Hepatocyte (in vitro differentiated cells): ENCODE data around the gene OGDH. TPM values are rescaled to one million over a fixed set of nuclear protein-coding genes. Genes with fewer than 3 reads are reported as not detected.
"Not testable (repeated sequence)": the region's sequence is repeated elsewhere in the genome, so short reads cannot be mapped to it uniquely, and the experiment has no call there.

Source experiments
- DNase-seq: peaks from one replicate; pipeline ENCODE4 v3.0.0-alpha.2; 2016; ENCODE audit warnings: low spot score
- H2AFZ ChIP-seq: fragments of 200-600 bp; sonication (generic); 2 replicates; pipeline ENCODE4 v1.6.0; 2016; ENCODE audit warnings: antibody characterized with exemption, mild to moderate bottlenecking
- H3K27ac ChIP-seq: fragments of 200-600 bp; sonication (generic); 2 replicates; pipeline ENCODE4 v1.5.1; 2016; ENCODE audit warnings: mild to moderate bottlenecking
- H3K27me3 ChIP-seq: fragments of 200-600 bp; sonication (generic); 2 replicates; pipeline ENCODE4 v1.6.1; 2016
- H3K36me3 ChIP-seq: fragments of 200-600 bp; sonication (generic); replicated peaks from 2 replicates; pipeline ENCODE4 v1.5.1; 2016; ENCODE audit warnings: low read depth; ENCODE audit not compliant: insufficient read depth
- H3K4me1 ChIP-seq: fragments of 200-600 bp; sonication (generic); 2 replicates; pipeline ENCODE4 v1.5.1; 2016; ENCODE audit warnings: mild to moderate bottlenecking, moderate library complexity; ENCODE audit not compliant: insufficient read depth
- H3K4me2 ChIP-seq: fragments of 200-600 bp; sonication (generic); 2 replicates; pipeline ENCODE4 v1.6.0; 2016
- H3K4me3 ChIP-seq: fragments of 200-600 bp; sonication (generic); 2 replicates; pipeline ENCODE4 v1.5.1; 2016; ENCODE audit warnings: mild to moderate bottlenecking
- H3K79me2 ChIP-seq: fragments of 200-600 bp; sonication (generic); 2 replicates; pipeline ENCODE4 v1.6.0; 2017; ENCODE audit warnings: mild to moderate bottlenecking
- H3K9me2 ChIP-seq: fragments of 200-600 bp; sonication (generic); replicated peaks from 2 replicates; pipeline ENCODE4 v1.6.0; 2017; ENCODE audit warnings: mild to moderate bottlenecking; ENCODE audit not compliant: insufficient read depth
- H3K9me3 ChIP-seq: fragments of 200-600 bp; sonication (generic); 2 replicates; pipeline ENCODE4 v1.5.1; 2016; ENCODE audit warnings: low read depth, mild to moderate bottlenecking
- H4K20me1 ChIP-seq: fragments of 200-600 bp; sonication (generic); 2 replicates; pipeline ENCODE4 v1.6.0; 2016; ENCODE audit warnings: mild to moderate bottlenecking; ENCODE audit not compliant: insufficient read depth, poor library complexity, severe bottlenecking
- EZH2 ChIP-seq: fragments of 200-600 bp; sonication (generic); IDR thresholded peaks from 2 replicates; pipeline ENCODE4 v1.6.1; 2016; ENCODE audit warnings: antibody characterized with exemption, mild to moderate bottlenecking, borderline replicate concordance
- EZH2phosphoT487 ChIP-seq: fragments of 200-600 bp; sonication (generic); IDR thresholded peaks from one replicate; pipeline ENCODE4 v1.6.1; 2018; ENCODE audit warnings: antibody characterized with exemption, mild to moderate bottlenecking, low read depth, moderate library complexity; ENCODE audit not compliant: unreplicated experiment, severe bottlenecking
- WGBS: methylation state at CpG from one replicate; pipeline ENCODE4 v1.1.6; 2016; ENCODE audit warnings: low lambda C conversion rate; ENCODE audit errors: missing lambda C conversion rate; 5-methylcytosine and 5-hydroxymethylcytosine counted together
- polyA plus RNA-seq: library from polyadenylated mRNA; unstranded; fragments of >200 nt; fragmentation: Nextera tagmentation; extraction: Ambion mirVana; gene quantifications from 2 replicates; pipeline ENCODE4 v1.2.1, GENCODE V29; 2016
- total RNA-seq: library from RNA; depleted of rRNA; stranded (reverse); fragments of >200 nt; gene quantifications from 2 replicates; pipeline ENCODE4 v1.2.3, GENCODE V29; 2014
- TF ChIP-seq, protein P1 (sequence below): fragments of 200-600 bp; sonication (generic); IDR thresholded peaks from 2 replicates; pipeline ENCODE4 v1.5.1; 2016; ENCODE audit warnings: antibody characterized with exemption, mild to moderate bottlenecking; ENCODE audit not compliant: poor library complexity

Gene OGDH
- total and polyA plus RNA-seq, 2 experiments from 2014 or later = 40.8 to 65.3 TPM

DNA sequence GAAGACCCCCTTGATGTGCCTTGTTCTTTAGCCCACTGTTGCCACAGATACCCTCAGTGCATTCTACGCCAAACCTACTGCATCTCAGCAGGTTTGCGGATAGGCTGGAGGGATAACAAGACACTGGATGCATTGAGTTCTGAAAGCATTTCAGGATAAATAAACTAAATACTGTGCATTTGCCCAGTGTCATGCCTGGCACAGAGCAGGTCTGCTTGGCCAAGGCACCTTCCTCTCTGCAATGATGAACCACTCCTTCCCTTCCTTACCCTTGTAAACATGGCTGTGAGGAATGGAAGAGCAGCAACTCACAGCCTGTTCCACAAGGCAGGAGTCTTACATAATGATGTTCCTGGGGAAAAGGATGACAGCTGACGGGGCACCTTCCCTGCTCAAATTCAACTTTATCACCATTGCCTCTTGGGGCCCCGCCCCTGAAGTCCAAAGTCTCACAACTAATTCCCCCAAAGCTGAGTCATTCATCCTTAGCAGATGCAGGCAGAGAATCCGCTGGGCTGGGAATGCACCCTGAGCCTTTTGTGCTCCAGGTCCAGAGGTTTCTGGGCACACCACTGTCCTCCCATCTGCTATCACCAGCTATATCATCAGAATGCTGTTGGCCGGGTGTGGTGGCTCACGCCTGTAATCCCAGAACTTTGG, 44.3 kb upstream of the OGDH start:
- no peaks in the 10 kb centered on the region for H3K9me2 ChIP-seq
- no peak overlapping the region for H2AFZ ChIP-seq
- H3K4me3 ChIP-seq = no peak overlapping the region
- H3K27me3 ChIP-seq = no peaks in the 10 kb centered on the region
- peak; percentile 89 for DNase-seq
- H3K79me2 ChIP-seq = peaks cover 2% of the 10 kb centered on the region
- H3K9me3 ChIP-seq = no peaks in the 10 kb centered on the region
- TF ChIP-seq EZH2 = no peak
- WGBS = 50% methylated on average over 7 of the region's 7 CpGs
- H3K27ac ChIP-seq = peak overlapping the region; percentile 50
- peaks cover 7% of the 10 kb centered on the region for H3K4me1 ChIP-seq
- H3K4me2 ChIP-seq = peak overlapping the region; percentile 31
- H4K20me1 ChIP-seq = no peaks in the 10 kb centered on the region
- H3K36me3 ChIP-seq = no peaks in the 10 kb centered on the region

DNA sequence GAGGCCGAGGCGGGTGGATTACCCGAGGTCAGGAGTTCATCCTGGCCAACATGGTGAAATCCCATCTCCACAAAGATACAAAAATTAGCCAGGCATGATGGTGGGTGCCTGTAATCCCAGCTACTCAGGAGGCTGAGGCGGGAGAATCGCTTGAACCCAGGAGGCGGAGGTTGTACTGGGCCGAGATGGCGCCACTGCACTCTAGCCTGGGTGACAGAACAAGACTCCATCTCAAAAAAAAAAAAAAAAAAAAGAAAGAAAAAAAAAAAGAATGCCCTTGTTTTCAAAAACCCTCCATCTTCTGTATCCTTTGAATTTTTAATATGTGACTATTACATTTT, 43.8 kb upstream of the OGDH start:
- H3K79me2 ChIP-seq, DNase-seq, H2AFZ ChIP-seq, H3K9me2 ChIP-seq, H4K20me1 ChIP-seq, H3K4me2 ChIP-seq, H3K27me3 ChIP-seq, H3K9me3 ChIP-seq, H3K4me3 ChIP-seq, H3K36me3 ChIP-seq, H3K4me1 ChIP-seq: not testable (repeated sequence)
- WGBS = 73% methylated on average over 8 of the region's 8 CpGs
- H3K27ac ChIP-seq = peak overlapping the region; percentile 50

DNA sequence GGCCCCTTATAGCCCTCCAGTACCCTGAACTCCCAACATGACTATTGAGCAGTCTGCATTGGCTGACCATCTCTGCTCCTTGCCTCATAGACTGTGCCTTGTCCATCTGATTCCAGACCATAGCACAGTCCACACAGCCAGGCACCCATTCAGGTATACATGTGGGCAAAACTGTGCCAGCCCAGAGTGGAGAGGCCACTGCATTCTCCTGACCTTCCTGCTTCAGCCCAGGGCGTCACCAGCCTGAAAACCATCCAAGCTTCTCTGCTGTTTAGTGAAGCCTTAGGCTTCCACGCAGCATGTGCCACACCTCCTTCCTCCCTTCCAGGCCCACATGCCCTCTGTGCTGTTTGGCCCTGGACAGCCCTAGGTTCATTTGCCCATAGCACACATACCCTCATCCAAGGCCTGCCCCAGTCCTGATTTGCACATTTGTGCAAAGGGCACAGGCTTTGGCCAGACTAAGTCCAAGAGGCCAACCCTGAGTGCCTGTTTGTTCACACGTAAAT, 43.2 kb upstream of the OGDH start:
- H3K4me2 ChIP-seq = no peak overlapping the region
- peaks cover 2% of the 10 kb centered on the region for H3K79me2 ChIP-seq
- no peak overlapping the region for H2AFZ ChIP-seq
- peaks cover 7% of the 10 kb centered on the region for H3K4me1 ChIP-seq
- 100% methylated on average over 3 of the region's 3 CpGs for WGBS
- H3K27me3 ChIP-seq = no peaks in the 10 kb centered on the region
- H3K36me3 ChIP-seq = no peaks in the 10 kb centered on the region
- DNase-seq = no peak
- H4K20me1 ChIP-seq = no peaks in the 10 kb centered on the region
- TF ChIP-seq EZH2 (no peak), EZH2phosphoT487 (no peak)
- TF ChIP-seq, protein P1, sequence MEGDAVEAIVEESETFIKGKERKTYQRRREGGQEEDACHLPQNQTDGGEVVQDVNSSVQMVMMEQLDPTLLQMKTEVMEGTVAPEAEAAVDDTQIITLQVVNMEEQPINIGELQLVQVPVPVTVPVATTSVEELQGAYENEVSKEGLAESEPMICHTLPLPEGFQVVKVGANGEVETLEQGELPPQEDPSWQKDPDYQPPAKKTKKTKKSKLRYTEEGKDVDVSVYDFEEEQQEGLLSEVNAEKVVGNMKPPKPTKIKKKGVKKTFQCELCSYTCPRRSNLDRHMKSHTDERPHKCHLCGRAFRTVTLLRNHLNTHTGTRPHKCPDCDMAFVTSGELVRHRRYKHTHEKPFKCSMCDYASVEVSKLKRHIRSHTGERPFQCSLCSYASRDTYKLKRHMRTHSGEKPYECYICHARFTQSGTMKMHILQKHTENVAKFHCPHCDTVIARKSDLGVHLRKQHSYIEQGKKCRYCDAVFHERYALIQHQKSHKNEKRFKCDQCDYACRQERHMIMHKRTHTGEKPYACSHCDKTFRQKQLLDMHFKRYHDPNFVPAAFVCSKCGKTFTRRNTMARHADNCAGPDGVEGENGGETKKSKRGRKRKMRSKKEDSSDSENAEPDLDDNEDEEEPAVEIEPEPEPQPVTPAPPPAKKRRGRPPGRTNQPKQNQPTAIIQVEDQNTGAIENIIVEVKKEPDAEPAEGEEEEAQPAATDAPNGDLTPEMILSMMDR = no peak
- no peaks in the 10 kb centered on the region for H3K9me3 ChIP-seq
- no peak overlapping the region for H3K4me3 ChIP-seq
- peak overlapping the region; percentile 50 for H3K27ac ChIP-seq
- no peaks in the 10 kb centered on the region for H3K9me2 ChIP-seq

DNA sequence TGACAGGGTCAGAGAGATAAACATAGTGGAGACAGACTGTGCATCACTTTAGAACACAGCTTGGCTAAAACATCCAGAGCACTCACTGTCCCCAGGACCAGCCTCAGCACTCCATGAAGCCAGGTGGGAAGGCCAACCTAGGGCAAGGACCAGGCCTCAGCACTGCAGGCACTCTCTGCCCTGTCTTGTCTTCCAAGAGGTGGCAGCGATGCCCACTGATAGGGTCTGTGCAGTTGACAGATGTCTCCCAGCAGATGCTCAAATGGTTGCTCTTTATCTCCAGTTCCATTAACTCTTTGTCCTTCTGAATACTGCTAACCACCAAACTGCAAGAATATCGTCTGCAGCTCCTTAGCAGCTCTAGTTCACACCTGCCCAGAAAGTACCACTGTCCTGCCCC, 41.8 kb upstream of the OGDH start:
- no peaks in the 10 kb centered on the region for H3K27me3 ChIP-seq
- H3K9me2 ChIP-seq = no peaks in the 10 kb centered on the region
- H3K9me3 ChIP-seq = no peaks in the 10 kb centered on the region
- H3K4me2 ChIP-seq = no peak overlapping the region
- DNase-seq = no peak
- no peaks in the 10 kb centered on the region for H3K36me3 ChIP-seq
- TF ChIP-seq, protein P1 = no peak
- TF ChIP-seq EZH2phosphoT487 (no peak), EZH2 (no peak)
- no peaks in the 10 kb centered on the region for H4K20me1 ChIP-seq
- peaks cover 2% of the 10 kb centered on the region for H3K79me2 ChIP-seq
- peaks cover 7% of the 10 kb centered on the region for H3K4me1 ChIP-seq
- no peak overlapping the region for H2AFZ ChIP-seq
- 92% methylated on average over 2 of the region's 2 CpGs for whole genome bisulfite sequencing
- no peak overlapping the region for H3K4me3 ChIP-seq
- no peak overlapping the region for H3K27ac ChIP-seq
